Measurements from ENCODE around the gene PCSK1.
"Not testable (repeated sequence)": the region's sequence is repeated elsewhere in the genome, so short reads cannot be mapped to it uniquely, and the experiment has no call there.

Gene PCSK1

GRCh38 chr5:96374653-96375052 is 58.4 kb downstream of the PCSK1 start:
- no peak for DNase-seq (ENCODE audit: low read depth in 2 of 3, low spot score in 2 of 3)

- DNase-seq (ENCODE audit: low read depth in 2 of 3, low spot score in 2 of 3) = no peak
Measured at GRCh38 chr5:96373381-96373733, 59.7 kb downstream of the PCSK1 start.

DNA sequence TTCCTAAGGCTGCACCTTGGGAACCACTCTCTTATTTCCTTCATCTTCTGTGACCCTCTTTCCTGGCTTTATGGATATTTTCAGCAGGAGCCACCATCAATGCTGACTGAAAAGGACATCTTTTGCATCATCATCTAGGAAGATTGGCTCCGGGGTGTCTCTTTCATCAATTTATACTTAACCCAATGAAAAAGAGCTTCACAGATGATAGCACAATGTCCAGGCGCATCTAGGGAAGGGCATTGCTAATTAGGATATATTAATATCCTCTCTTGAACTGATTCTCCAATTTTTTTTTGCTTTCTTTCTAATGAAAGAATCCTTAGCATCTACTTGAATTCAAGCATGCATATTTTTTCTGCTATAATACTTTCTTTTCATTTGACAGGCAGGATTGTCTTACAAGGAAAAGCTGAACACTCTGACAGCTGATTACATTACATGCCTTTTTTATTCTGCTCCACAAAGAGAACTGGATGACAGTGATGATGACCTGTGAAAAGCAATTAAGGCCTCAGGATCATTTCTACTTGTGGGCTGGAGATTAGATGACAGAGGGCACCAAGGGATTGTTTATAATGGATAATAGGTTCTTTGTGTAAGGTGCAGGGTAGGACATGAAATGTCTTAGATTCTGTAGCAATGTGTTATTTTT is 60.2 kb downstream of the PCSK1 start:
- DNase-seq (ENCODE audit: low read depth in 2 of 3, low spot score in 2 of 3) = no peak

DNA sequence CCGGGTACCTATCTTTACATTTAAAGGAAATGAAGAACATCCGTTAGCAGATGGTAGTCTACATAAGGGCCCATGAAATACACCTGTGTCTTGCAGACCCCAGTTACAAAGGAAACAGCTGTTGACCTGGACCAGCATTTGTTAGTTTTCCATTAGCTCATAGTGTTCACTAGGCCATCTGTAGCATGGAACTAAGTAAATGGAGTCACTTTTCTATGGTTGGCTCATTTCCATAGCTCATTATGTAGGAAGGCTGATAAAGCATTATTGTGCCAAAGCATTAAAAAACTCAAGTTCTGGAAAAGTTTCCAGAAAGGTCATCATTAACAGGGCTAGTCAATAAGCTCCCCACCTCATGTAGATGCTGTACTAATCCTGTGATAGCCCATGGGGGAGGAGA is 62.1 kb downstream of the PCSK1 start:
- DNase-seq (ENCODE audit: low read depth in 2 of 3, low spot score in 2 of 3) = no peak

GRCh38 chr5:96367337-96367736 is 65.7 kb downstream of the PCSK1 start:
- DNase-seq (ENCODE audit: low read depth in 2 of 3, low spot score in 2 of 3) = not testable (repeated sequence)

DNA sequence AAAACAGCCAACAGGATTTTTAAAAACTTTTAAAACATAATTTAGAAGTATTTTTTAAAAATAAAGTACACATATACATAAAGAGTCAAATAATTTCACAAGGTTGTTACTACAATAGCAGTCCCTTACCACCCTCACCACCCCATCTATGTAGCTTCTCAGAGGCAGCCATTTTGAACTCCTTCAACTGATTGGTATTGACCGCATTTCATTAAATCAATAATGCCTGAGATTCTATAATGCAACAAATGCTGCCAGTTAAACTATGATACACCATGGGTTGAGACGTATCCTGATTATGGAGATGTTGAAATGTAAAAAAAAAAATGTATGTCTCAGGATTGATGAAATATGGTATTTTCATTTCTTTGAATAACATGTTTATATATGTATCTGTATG is 78.8 kb downstream of the PCSK1 start:
- DNase-seq (ENCODE audit: low read depth in 2 of 3, low spot score in 2 of 3) = no peak

- no peak for DNase-seq (ENCODE audit: low read depth in 2 of 3, low spot score in 2 of 3)
Measured at GRCh38 chr5:96353220-96353619, 79.8 kb downstream of the PCSK1 start.

DNA sequence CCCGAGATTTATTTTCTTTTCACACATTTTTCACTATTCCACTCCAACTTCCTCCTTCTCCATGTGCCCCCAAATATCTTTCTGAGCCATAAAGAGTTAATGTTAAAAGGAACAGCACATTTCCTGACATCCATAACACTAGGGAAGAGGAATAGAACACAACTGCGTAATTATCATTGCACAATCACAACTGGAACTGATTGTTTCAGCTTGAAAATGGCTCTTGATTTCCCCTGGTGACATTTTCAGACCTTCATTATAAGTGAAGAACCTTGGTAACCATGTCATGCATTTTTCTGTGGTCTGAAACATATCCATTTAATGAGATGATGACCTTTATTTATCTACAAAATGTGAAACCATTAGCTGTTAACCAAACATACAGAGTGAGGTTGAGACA is 82.4 kb downstream of the PCSK1 start:
- DNase-seq (ENCODE audit: low read depth in 2 of 3, low spot score in 2 of 3) = no peak

GRCh38 chr5:96348536-96348935 is 84.5 kb downstream of the PCSK1 start:
- DNase-seq (ENCODE audit: low read depth in 2 of 3, low spot score in 2 of 3) = no peak

DNA sequence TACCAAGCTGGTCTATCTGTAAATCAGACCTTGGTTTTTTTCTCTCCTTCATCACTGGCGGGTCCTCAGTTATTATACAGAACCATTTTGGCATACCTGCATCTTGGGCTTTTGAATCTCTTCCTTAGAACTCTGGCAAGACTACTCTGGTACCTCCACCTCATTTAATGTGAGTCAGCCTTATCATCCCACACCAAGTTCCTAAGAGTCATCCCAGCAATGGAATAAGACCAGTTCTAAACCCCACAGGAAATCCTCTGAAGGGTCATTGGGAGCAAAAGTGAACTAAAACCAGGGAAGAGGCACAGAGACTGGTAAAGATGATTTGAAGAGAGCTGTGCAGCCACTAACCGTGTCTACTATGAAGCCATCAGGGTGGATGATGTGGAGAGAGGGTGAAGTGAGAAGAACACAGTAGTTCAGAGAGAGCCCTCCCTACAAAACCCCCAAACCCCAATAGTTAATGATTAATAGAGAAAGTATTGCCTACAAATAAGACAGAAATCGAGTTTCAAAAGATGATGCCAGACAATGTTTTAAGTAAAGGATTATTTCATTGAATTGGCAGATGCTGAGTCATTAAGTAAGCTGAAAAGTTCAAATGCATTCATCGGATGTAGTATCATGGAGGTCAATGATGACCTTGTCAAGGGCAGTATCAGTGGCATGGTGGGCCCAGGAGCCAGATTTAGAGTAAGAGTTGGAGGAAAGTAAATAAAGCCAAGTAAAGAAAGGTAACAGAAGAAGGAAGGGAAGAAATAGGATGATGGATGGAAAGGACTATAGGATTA is 85.4 kb downstream of the PCSK1 start:
- DNase-seq (ENCODE audit: low read depth in 2 of 3, low spot score in 2 of 3) = no peak

DNA sequence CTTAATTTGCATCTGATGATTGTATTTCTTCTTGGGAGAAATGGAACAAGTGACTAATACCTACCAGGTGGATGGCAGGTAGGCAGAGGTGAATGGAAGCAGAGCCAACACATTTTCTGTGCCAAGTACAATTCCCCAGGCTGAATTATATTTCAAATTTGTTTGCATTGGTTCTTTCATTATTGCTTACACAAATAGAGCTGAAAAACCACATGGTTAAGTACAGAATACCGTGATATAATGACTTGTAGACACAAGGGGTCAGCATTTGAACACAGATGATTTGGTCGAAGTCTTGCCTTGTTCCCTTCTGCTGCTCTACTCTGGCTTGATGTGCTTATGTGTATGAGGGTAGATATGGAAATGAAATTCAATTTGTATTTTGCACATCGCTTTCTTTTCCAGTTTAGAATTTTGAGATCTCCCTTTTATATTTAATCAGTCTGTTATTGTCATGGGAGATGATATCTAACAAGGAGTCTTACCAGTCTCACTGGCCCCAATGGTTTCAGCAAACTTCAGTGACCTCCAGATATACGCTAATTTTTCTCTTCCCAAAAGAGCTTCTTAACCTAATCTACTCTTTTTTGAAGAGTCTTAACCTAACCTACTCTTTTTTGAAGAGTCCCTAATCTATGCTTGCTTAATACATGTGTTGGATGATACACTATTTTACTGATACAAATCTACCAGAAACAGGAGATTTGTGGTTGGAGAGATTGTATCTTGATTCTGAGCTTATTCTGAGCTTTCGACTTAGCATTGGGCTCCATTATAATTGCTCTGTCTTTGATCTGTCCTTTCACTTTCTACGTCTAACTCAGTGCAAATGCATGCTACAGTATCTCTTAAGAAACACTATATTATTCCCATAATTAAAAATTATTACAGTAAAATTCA is 88.1 kb downstream of the PCSK1 start:
- no peak for DNase-seq (ENCODE audit: low read depth in 2 of 3, low spot score in 2 of 3)

- no peak for DNase-seq (ENCODE audit: low read depth in 2 of 3, low spot score in 2 of 3)
Measured at GRCh38 chr5:96343094-96343493, 90.0 kb downstream of the PCSK1 start.

DNA sequence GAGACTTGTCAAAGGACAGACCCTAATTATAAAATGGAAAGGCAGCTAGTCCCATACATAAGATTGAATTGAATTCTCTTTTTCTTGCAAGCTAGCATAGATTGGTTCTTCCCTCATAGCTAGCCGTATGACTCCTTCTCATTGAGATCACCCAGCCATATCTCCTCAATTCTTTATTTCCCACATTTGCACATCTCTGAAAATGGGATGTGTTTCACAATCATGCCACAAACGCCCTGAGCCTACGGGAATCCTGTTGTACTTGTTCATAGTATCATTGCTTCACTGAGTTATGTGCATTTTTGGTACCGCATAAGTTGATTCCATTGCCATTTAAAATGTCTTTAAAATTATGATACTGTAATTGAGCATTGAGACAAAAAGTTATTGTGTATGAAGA is 90.5 kb downstream of the PCSK1 start:
- DNase-seq (ENCODE audit: low read depth in 2 of 3, low spot score in 2 of 3) = no peak
